KBM-7 (cell line): ENCODE results near the gene UGT1A3.

Source experiments
- DNase-seq: peaks from one replicate; pipeline ENCODE4 v3.0.0-alpha.2; 2015
- in situ Hi-C: fragments of 300-500 bp; cut with MboI; formaldehyde crosslinking; loops from 2 replicates; pipeline ENCODE4 v1.14.3; 2020; ENCODE audit warnings: low sequenced_read_pairs, low pct_unique_long_range_greater_than_20kb, mixed read lengths

The UGT1A3 gene

GRCh38 chr2:233807966-233808935 is 79.4 kb downstream of the UGT1A3 start:
- in situ Hi-C loops: no loop called here
- no peak for DNase-seq

- DNase-seq: no peak
- in situ Hi-C loops: no loop called here
These were observed 81.5 kb downstream of the UGT1A3 start for GRCh38 chr2:233810385-233810784.

- no peak for DNase-seq
These were observed 82.2 kb downstream of the UGT1A3 start for GRCh38 chr2:233811087-233811486.

GRCh38 chr2:233811732-233812131 is 82.9 kb downstream of the UGT1A3 start:
- in situ Hi-C loops: no loop called here
- no peak for DNase-seq

More at GRCh38 chr2:233811087-233811486, 82.2 kb downstream of the UGT1A3 start:
- in situ Hi-C loops: no loop called here

GRCh38 chr2:233813236-233814055 is 84.6 kb downstream of the UGT1A3 start:
- in situ Hi-C loops: no loop called here
- DNase-seq: no peak

GRCh38 chr2:233814056-233814835 is 85.4 kb downstream of the UGT1A3 start:
- in situ Hi-C loops: no loop called here
- no peak for DNase-seq

- in situ Hi-C loops: no loop called here
- DNase-seq: no peak
These were observed 87.0 kb downstream of the UGT1A3 start for GRCh38 chr2:233815861-233816260.

GRCh38 chr2:233816334-233816733 is 87.5 kb downstream of the UGT1A3 start:
- in situ Hi-C loops: no loop called here
- no peak for DNase-seq

GRCh38 chr2:233816771-233817170 is 87.9 kb downstream of the UGT1A3 start:
- DNase-seq: no peak
- in situ Hi-C loops: no loop called here

- in situ Hi-C loops: no loop called here
- DNase-seq: no peak
These were observed 88.6 kb downstream of the UGT1A3 start for GRCh38 chr2:233817361-233817911.

- no peak for DNase-seq
- in situ Hi-C loops: no loop called here
These were observed 89.3 kb downstream of the UGT1A3 start for GRCh38 chr2:233817995-233818638.

GRCh38 chr2:233818639-233819621 is 90.1 kb downstream of the UGT1A3 start:
- in situ Hi-C loops: no loop called here

GRCh38 chr2:233819884-233820773 is 91.3 kb downstream of the UGT1A3 start:
- no peak for DNase-seq
- in situ Hi-C loops: no loop called here

More at GRCh38 chr2:233818639-233819621, 90.1 kb downstream of the UGT1A3 start:
- DNase-seq: no peak

GRCh38 chr2:233820774-233821105 is 91.9 kb downstream of the UGT1A3 start:
- in situ Hi-C loops: no loop called here
- no peak for DNase-seq

GRCh38 chr2:233821196-233821595 is 92.4 kb downstream of the UGT1A3 start:
- DNase-seq: no peak
- in situ Hi-C loops: no loop called here

- in situ Hi-C loops: no loop called here
- DNase-seq: no peak
These were observed 92.9 kb downstream of the UGT1A3 start for GRCh38 chr2:233821709-233822100.
